NCI-H2081 (cell line): ENCODE results near the gene SELENON.

ENCODE experiments used
- DNase-seq, 2 experiments: peaks; one replicate each; lab custom pipeline; 2025; lab: John Stamatoyannopoulos, UW

SELENON gene

GRCh38 chr1:25810341-25811299, 10.6 kb downstream of the SELENON start:
- DNase-seq = peak; percentile 43 to 63

- no peak for DNase-seq
Measured at GRCh38 chr1:25811384-25812082, 11.5 kb downstream of the SELENON start.

- no peak for DNase-seq
Measured at GRCh38 chr1:25813071-25813733, 13.2 kb downstream of the SELENON start.

GRCh38 chr1:25813734-25814471, 13.9 kb downstream of the SELENON start:
- no peak for DNase-seq

- DNase-seq = no peak
Measured at GRCh38 chr1:25814549-25815087, 14.6 kb downstream of the SELENON start.

DNA sequence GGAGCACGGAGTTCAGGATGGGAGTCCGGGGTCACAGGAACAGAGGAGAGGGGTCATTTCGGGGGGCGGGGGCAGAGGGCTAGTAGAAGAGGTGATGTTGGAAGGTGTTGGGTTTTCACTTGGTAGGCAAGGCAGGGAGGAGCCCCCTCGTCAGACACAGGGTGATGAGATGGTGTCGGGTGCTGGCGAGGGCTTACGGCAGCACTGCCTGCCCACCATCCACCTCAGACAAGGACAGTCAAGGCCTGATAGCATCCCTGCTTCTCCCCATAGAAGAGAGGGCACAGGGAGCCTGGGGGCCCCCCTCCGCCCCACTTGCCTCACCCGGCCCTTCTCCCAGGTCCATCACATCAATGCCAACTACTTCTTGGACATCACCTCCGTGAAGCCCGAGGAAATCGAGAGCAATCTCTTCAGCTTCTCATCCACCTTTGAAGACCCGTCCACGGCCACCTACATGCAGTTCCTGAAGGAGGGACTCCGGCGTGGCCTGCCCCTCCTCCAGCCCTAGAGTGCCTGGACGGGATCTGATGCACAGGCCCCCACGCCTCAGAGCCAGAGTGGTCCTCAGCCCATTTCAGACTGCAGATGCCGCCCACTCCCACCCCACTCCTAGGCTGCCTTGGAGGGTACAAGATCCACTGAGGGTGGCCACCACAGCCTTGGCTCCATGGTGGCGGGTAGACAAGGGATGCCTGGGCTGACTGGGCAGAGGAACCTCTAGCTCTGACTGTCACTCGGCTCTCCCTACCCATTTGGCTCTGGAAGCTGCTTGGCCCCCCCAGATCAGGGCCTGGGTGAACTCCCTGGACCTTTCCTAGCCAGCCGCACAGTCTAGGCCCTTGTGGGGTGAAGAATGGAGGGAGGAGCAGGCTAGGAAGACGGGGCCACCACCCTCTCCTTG, 15.5 kb downstream of the SELENON start:
- no peak for DNase-seq

GRCh38 chr1:25816112-25816718, 16.2 kb downstream of the SELENON start:
- no peak for DNase-seq

DNA sequence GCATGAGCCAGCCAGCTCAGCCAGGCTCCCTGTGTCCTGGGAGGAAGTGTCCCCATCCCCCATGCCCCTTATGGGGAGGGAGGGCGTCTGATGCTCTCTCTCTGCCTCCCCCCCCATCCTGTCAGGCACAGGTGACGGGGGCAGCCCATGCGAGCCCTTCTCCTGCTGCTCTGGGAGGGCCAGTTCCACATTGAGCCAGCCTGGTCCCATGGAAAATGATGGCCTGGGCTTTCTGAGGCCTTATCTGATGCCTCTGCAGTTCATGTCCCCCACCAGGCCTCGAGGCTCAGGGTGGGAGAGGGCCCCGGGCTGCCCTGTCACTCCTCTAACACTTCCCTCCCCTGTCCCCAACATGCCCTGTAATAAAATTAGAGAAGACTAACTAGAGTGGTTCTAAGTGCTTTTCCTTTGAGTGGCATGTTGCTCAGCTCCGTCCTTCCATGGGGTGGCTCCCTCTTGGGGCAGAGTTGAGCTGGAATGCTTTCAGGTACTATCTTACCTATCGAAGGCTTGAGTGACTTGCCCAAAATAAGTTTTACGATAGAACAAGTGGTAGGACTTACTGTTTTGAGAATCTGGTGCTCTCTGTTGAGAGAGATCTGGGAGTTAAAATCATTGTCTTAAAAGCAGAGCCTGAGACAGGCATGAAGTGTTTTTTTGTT, 18.0 kb downstream of the SELENON start:
- DNase-seq = no peak

DNA sequence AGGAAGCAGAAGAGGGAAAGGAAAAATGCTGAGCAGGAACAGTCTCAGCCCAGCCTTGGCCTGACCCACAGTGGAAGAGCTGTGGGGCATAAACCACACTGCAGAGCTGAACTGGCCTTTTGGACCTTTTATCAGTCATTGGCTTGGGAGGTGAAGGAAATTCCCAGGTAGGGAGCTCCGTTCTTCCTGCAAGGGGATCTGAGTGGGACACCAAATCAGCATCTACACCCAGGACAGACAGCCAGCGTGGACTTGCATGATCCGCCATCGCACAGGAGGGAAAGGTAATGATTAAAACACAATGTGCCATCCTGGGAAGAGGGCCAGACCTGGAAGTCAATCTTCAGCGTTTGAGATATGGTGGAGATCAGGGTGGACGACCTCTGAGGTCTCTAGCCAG, 18.6 kb downstream of the SELENON start:
- DNase-seq = no peak

DNA sequence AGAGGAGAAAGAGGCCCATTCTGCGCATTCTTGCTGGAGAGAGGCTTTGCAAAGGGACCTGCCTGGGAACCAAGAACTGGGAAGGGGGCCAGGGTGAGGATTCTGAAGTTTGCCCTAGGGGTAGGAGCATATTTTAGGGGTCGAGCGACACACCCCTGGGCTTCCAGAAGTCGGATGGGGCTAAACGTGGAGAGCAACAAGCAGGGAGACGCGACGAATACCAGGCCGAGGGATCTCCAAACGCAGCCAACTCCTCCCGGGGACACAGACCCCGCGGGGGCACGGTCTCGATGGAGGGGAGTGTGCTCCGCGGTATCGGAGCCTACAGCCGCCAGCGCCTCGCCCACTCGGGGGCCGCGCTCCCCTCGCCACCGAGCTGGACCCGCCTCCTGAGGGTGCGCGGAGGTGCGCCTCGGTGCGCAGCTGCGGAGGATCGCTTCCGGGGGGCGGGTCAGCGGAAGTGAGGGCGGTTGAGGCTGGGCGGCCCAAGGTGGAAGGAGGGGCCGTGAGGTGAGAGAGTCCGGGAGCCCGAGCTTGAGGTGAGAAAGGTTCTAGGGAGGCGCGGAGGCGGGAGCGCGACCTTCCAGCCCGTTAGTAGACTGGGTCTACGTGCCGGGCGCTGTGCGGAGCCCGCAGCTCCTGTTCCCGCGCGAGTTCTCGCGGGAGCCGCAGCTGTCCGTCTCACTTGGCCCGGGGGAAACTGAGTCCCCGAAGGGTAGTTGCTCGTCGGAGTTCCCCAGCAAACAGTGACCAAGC, 19.7 kb downstream of the SELENON start, which contains the start of gene MTFR1L:
Gene MTFR1L, plus strand, starts transcription at position 464 of the 756 bp plus-strand sequence. CDS start 3,151 bp downstream, outside the sequence.
- DNase-seq = peak; percentile 68 to 75

GRCh38 chr1:25820247-25821111, 20.5 kb downstream of the SELENON start:
- DNase-seq = peak; percentile 21 to 52

DNA sequence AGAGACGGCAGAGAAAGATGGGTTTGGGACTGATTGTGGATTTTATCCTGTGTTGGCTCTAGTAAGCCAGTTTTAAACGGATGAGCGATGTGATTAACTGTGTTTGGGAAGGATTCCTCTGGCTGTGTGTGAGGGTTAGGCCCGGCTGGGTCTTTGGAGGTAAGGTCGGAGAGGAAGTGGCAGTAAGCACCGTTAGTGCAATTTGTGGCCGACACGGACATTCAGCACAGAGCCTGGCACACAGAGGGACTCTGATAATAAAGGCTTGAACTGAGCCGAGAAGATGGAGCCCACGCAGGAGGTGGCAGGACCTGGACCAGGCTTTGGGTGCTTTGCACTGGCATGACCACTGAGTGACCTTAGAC, 21.1 kb downstream of the SELENON start:
- no peak for DNase-seq

DNA sequence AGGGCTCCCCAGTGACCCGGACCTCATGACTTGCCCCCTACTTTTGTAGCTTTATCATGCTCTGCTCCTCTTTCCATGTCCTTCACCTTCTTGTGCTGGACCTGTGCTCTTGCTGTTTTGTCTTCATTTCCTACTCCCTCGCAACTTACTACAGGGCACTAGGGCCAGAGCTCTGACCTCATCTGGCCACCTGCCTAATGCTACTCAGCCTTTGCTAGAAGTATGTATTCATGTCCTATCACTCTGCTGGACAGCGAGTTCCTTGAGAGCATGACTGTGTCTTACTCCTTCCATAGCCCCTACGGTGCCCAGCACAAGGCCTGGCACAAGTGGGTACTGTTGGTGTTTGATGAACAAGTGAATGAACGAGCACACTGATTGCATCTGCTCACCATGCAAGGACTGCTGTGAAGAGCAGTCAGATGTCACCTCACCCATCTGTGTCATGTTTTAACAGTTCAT, 21.7 kb downstream of the SELENON start:
- no peak for DNase-seq

- DNase-seq = no peak
Measured at GRCh38 chr1:25825605-25826004, 25.6 kb downstream of the SELENON start.

- DNase-seq = no peak
Measured at GRCh38 chr1:25826571-25826970, 26.6 kb downstream of the SELENON start.

DNA sequence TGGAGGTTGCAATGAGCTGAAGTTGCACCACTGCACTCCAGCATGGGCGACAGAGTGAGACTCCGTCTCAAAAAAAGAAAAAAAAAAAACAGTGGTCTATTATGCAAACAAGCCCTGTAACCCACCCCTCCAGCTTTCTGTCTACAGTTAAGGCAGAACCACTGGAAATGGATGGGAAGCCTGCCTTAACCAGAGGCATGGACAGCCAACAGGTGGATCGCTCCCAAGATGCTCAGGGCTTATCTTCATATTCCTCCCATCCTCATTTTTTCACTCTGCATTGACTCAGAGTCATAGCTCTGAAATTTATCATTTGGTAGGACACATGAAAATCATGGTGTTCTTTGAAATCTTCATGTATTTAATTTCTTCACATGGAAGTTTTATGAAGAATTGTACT, 28.5 kb downstream of the SELENON start:
- no peak for DNase-seq

GRCh38 chr1:25829046-25829445, 29.1 kb downstream of the SELENON start:
- no peak for DNase-seq
